HG02678 (cell line): ENCODE data around the gene CHCHD6.

Source experiments
- ATAC-seq: cut with Tn5 transposase; IDR thresholded peaks from one replicate; pipeline ENCODE4 v1.9.1; 2021; ENCODE audit warnings: mild to moderate bottlenecking, moderate library complexity; ENCODE audit not compliant: unreplicated experiment

The CHCHD6 gene

GRCh38 chr3:126914226-126914625 is 210.2 kb downstream of the CHCHD6 start:
- no peak for ATAC-seq

GRCh38 chr3:126915015-126915414 is 211.0 kb downstream of the CHCHD6 start:
- no peak for ATAC-seq

- no peak for ATAC-seq
Observed at GRCh38 chr3:126916546-126916945, 212.5 kb downstream of the CHCHD6 start.

- no peak for ATAC-seq
Observed at GRCh38 chr3:126917232-126917804, 213.3 kb downstream of the CHCHD6 start.

- no peak for ATAC-seq
Observed at GRCh38 chr3:126918355-126918821, 214.3 kb downstream of the CHCHD6 start.

- no peak for ATAC-seq
Observed at GRCh38 chr3:126921085-126921824, 217.2 kb downstream of the CHCHD6 start.

GRCh38 chr3:126922466-126922865 is 218.4 kb downstream of the CHCHD6 start:
- ATAC-seq: no peak

GRCh38 chr3:126923423-126923822 is 219.4 kb downstream of the CHCHD6 start:
- no peak for ATAC-seq

GRCh38 chr3:126923895-126924294 is 219.9 kb downstream of the CHCHD6 start:
- ATAC-seq: no peak

GRCh38 chr3:126924458-126924857 is 220.4 kb downstream of the CHCHD6 start:
- ATAC-seq: no peak

GRCh38 chr3:126925411-126926171 is 221.6 kb downstream of the CHCHD6 start:
- no peak for ATAC-seq

- no peak for ATAC-seq
Observed at GRCh38 chr3:126926684-126927400, 222.8 kb downstream of the CHCHD6 start.

- no peak for ATAC-seq
Observed at GRCh38 chr3:126927401-126927750, 223.3 kb downstream of the CHCHD6 start.

GRCh38 chr3:126927846-126928245 is 223.8 kb downstream of the CHCHD6 start:
- ATAC-seq: no peak

GRCh38 chr3:126928921-126929474 is 225.0 kb downstream of the CHCHD6 start:
- no peak for ATAC-seq

GRCh38 chr3:126930936-126931600 is 227.0 kb downstream of the CHCHD6 start:
- ATAC-seq: no peak

- ATAC-seq: no peak
Observed at GRCh38 chr3:126931806-126932187, 227.8 kb downstream of the CHCHD6 start.

- ATAC-seq: no peak
Observed at GRCh38 chr3:126932188-126932931, 228.3 kb downstream of the CHCHD6 start.

GRCh38 chr3:126934031-126934531 is 230.0 kb downstream of the CHCHD6 start:
- ATAC-seq: no peak

- ATAC-seq: no peak
Observed at GRCh38 chr3:126934991-126935390, 231.0 kb downstream of the CHCHD6 start.
